ENCODE data around the gene TMEM161A. TPM values are rescaled to one million over a fixed set of nuclear protein-coding genes. Genes with fewer than 3 reads are reported as not detected.

TMEM161A gene
- total RNA-seq, 1 donor from 2014 or later, result 42.3 TPM

DNA sequence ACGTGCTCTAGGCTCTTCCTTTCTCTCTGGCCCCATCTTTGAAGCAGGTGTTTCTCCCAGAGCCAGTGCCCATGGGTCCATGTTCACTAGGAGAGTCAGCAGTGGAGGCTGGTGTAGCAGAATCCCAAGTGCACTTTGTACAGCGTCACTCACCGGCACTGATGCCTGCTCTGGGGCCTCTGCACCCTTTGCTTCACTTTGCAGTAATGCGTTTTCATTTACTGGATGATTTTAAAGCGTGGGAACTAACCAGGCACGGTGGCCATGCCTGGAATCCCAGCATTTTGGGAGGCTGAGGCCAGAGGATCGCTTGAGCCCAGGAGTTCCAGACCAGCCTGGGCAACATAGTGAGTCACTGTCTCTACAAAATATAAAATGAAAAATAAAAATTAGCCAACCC, 43.8 kb downstream of the TMEM161A start:
- Mint-ChIP-seq H3K36me3 (ENCODE audit: insufficient read depth) (peaks cover 2% of the 10 kb centered on the region), H3K27me3 (no peaks in the 10 kb centered on the region), H3K9me3 (ENCODE audit: low read depth) (no peaks in the 10 kb centered on the region), H3K4me1 (ENCODE audit: low read depth) (peaks cover 4% of the 10 kb centered on the region), H3K27ac (no peak overlapping the region), H3K4me3 (ENCODE audit: low read depth) (no peak overlapping the region)
- no peak for DNase-seq (ENCODE audit: low spot score, unreplicated experiment)
- TF ChIP-seq, protein P1, sequence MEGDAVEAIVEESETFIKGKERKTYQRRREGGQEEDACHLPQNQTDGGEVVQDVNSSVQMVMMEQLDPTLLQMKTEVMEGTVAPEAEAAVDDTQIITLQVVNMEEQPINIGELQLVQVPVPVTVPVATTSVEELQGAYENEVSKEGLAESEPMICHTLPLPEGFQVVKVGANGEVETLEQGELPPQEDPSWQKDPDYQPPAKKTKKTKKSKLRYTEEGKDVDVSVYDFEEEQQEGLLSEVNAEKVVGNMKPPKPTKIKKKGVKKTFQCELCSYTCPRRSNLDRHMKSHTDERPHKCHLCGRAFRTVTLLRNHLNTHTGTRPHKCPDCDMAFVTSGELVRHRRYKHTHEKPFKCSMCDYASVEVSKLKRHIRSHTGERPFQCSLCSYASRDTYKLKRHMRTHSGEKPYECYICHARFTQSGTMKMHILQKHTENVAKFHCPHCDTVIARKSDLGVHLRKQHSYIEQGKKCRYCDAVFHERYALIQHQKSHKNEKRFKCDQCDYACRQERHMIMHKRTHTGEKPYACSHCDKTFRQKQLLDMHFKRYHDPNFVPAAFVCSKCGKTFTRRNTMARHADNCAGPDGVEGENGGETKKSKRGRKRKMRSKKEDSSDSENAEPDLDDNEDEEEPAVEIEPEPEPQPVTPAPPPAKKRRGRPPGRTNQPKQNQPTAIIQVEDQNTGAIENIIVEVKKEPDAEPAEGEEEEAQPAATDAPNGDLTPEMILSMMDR (IDR thresholded peaks at IDR 0.05; ENCODE audit: unreplicated experiment), result no peak

DNA sequence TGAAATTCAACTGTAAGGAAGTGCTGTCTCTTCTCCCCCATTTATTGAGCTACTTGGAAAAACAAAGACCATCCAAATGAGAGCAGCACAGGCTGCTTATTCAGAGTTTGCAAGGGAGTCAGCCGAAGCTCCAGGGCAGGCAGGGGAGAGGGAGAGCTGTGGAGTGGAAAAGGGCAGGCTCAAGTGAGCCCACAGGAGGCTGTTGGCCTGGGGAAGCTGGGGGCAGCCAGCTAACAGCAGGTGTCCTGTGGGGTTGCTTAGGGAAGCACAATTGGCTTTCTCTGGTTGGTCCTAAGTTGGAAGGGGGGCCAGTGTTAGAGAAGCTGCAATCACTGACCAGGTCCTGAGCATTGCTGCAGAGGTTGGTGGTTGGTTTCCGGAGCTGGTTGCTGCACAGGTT, 50.6 kb downstream of the TMEM161A start:
- H3K27me3 Mint-ChIP-seq, result no peaks in the 10 kb centered on the region
- no peaks in the 10 kb centered on the region for H3K9me3 Mint-ChIP-seq (ENCODE audit: low read depth)
- no peaks in the 10 kb centered on the region for H3K36me3 Mint-ChIP-seq (ENCODE audit: insufficient read depth)
- no peak overlapping the region for H3K4me3 Mint-ChIP-seq (ENCODE audit: low read depth)
- no peak overlapping the region for H3K27ac Mint-ChIP-seq
- H3K4me1 Mint-ChIP-seq (ENCODE audit: low read depth), result no peaks in the 10 kb centered on the region
- TF ChIP-seq, protein P1 (IDR thresholded peaks at IDR 0.05; ENCODE audit: unreplicated experiment), result no peak
- no peak for DNase-seq (ENCODE audit: low spot score, unreplicated experiment)

DNA sequence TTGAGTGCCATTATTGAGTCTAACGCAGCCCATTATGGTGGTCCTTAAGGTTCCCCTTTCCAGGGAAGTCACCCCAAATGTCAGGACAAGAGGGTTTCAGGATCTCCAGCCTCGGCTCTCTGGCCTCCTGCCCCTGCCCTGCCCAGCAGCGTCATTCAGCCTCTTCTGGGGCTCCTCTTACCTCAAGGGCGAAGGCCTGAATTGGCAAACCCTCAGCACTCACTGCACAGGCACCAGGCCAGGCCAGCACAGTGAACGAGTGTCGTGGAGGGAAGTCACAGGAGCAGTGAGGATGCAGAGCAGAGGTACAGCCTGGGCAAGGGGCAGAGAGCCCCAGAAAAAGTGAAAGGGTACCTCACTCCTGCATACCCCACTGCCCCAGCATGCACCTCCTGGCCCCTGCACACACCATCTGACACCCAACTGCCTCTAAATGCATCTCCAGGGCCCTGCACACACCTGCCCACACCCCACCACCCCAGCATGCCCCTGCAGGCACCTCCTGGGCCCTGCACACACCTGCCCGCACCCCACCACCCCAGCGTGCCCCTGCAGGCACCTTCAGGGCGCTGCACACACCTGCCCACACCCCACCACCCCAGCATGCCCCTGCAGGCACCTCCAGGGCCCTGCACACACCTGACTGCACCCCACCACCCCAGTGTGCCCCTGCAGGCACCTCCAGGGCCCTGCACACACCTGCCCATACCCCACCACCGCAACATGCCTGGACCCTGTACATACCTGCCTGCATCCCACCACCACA, 54.7 kb downstream of the TMEM161A start:
- Mint-ChIP-seq H3K27me3 (peaks cover 4% of the 10 kb centered on the region), H3K36me3 (ENCODE audit: insufficient read depth) (no peaks in the 10 kb centered on the region), H3K9me3 (ENCODE audit: low read depth) (no peaks in the 10 kb centered on the region), H3K4me1 (ENCODE audit: low read depth) (no peaks in the 10 kb centered on the region), H3K4me3 (ENCODE audit: low read depth) (no peak overlapping the region), H3K27ac (no peak overlapping the region)
- TF ChIP-seq, protein P1 (IDR thresholded peaks at IDR 0.05; ENCODE audit: unreplicated experiment), result no peak
- no peak for DNase-seq (ENCODE audit: low spot score, unreplicated experiment)

DNA sequence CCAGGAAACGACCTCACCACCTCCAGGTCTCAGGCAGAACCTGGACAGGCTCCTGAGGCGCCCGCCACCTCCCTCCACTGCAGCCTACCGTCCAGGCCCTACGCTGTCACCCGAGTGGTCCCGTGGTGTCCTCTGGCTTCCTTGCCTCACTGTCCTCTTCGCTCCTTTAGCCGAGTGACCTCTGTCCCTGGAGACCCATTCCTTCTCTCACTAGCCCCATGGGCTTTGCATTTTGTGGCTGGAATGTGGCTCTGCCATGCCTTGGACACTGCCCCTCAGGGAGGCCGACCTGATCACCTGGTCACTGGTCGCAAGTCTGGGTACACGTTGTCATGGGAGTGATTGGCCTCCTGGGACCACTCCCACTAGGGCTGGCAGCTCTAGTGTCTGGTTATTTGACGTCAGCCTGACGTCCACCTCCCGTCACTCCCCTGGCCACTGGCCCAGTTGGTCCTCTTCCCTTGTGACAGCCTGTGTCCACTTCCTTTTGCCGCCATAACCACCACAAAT, 56.6 kb downstream of the TMEM161A start:
- peaks cover 4% of the 10 kb centered on the region for H3K27me3 Mint-ChIP-seq
- DNase-seq (ENCODE audit: low spot score, unreplicated experiment), result no peak
- H3K4me3 Mint-ChIP-seq (ENCODE audit: low read depth), result no peak overlapping the region
- peaks cover 3% of the 10 kb centered on the region for H3K36me3 Mint-ChIP-seq (ENCODE audit: insufficient read depth)
- no peaks in the 10 kb centered on the region for H3K9me3 Mint-ChIP-seq (ENCODE audit: low read depth)
- no peaks in the 10 kb centered on the region for H3K4me1 Mint-ChIP-seq (ENCODE audit: low read depth)
- TF ChIP-seq, protein P1 (IDR thresholded peaks at IDR 0.05; ENCODE audit: unreplicated experiment), result no peak
- no peak overlapping the region for H3K27ac Mint-ChIP-seq

DNA sequence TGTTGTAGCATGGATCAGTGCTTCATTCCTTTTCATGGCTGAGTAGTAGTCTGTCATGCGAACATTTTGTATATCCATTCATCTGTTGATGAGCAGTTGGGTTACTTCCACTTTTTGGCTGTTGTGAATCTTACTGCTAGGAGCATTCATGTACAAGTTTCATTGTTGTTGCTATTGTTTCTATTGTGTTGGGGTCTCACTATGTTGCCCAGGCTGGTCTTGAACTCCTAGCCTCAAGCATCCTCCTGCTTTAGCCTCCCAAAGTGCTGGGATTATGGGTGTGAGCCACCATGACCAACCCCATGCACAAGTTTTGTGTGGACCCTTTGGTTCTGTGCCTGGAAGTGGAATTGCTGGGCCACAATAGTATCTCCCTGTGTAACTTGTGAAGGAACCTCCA, 58.7 kb downstream of the TMEM161A start:
- DNase-seq (ENCODE audit: low spot score, unreplicated experiment), result no peak
- TF ChIP-seq, protein P1 (IDR thresholded peaks at IDR 0.05; ENCODE audit: unreplicated experiment), result no peak
- H3K27me3 Mint-ChIP-seq, result peaks cover 12% of the 10 kb centered on the region
- H3K4me3 Mint-ChIP-seq (ENCODE audit: low read depth), result no peak overlapping the region
- peaks cover under 1% of the 10 kb centered on the region for H3K4me1 Mint-ChIP-seq (ENCODE audit: low read depth)
- no peaks in the 10 kb centered on the region for H3K9me3 Mint-ChIP-seq (ENCODE audit: low read depth)
- no peak overlapping the region for H3K27ac Mint-ChIP-seq
- peaks cover 3% of the 10 kb centered on the region for H3K36me3 Mint-ChIP-seq (ENCODE audit: insufficient read depth)

All from progenitor cell of endocrine pancreas (in vitro differentiated cells).